A673 (cell line): ENCODE data around the gene MTHFD1. TPM values are rescaled to one million over a fixed set of nuclear protein-coding genes. Genes with fewer than 3 reads are reported as not detected.

Source experiments
- BruUV-seq: library from RNA; stranded (reverse); fragments of 400-500 nt; replicated peaks from 2 replicates; lab custom pipeline; 2021; lab: Mats Ljungman, UMichigan
- CTCF ChIA-PET: fragments of 300-600 bp; sonication (Branson Sonifier 250); formaldehyde crosslinking; loops from one replicate; lab custom pipeline; 2022; ENCODE audit warnings: antibody characterized with exemption; lab: Charles Lee
- POLR2A ChIA-PET: fragments of 300-600 bp; sonication (Branson Sonifier 250); formaldehyde crosslinking; loops from one replicate; lab custom pipeline; 2022; ENCODE audit warnings: antibody characterized with exemption; ENCODE audit not compliant: low non-redundant PET; lab: Charles Lee
- DNase-seq: peaks from one replicate; pipeline ENCODE4 v3.0.0-alpha.2; 2015; ENCODE audit warnings: low spot score
- H3K27ac ChIP-seq: fragments of 200-600 bp; sonication (generic); 2 replicates; pipeline ENCODE4 v1.5.1; 2016; ENCODE audit warnings: mixed run types, low read depth, mild to moderate bottlenecking, mixed read lengths, antibody characterized with exemption, low read length; ENCODE audit not compliant: poor library complexity, severe bottlenecking
- H3K27me3 ChIP-seq: fragments of 200-600 bp; sonication (generic); replicated peaks from 2 replicates; pipeline ENCODE4 v1.6.1; 2017; ENCODE audit warnings: mixed run types, low read depth, mild to moderate bottlenecking, mixed read lengths, antibody characterized with exemption, low read length; ENCODE audit not compliant: insufficient read depth, poor library complexity
- H3K36me3 ChIP-seq: fragments of 200-600 bp; sonication (generic); 2 replicates; pipeline ENCODE4 v1.6.1; 2016; ENCODE audit warnings: mixed run types, mild to moderate bottlenecking, mixed read lengths, antibody characterized with exemption, low read length; ENCODE audit not compliant: insufficient read depth, poor library complexity, severe bottlenecking
- H3K4me1 ChIP-seq: fragments of 200-600 bp; sonication (generic); 2 replicates; pipeline ENCODE4 v1.6.1; 2017; ENCODE audit warnings: mixed run types, mild to moderate bottlenecking, mixed read lengths, antibody characterized with exemption, low read length; ENCODE audit not compliant: insufficient read depth, poor library complexity, severe bottlenecking
- H3K4me3 ChIP-seq: fragments of 200-600 bp; sonication (generic); 2 replicates; pipeline ENCODE4 v1.5.1; 2016; ENCODE audit warnings: low read depth, mixed run types, mild to moderate bottlenecking, mixed read lengths, low read length; ENCODE audit not compliant: poor library complexity, severe bottlenecking
- H3K9me3 ChIP-seq: fragments of 200-600 bp; sonication (generic); 2 replicates; pipeline ENCODE4 v1.6.1; 2016; ENCODE audit warnings: mixed run types, low read depth, mild to moderate bottlenecking, mixed read lengths, antibody characterized with exemption, low read length; ENCODE audit not compliant: poor library complexity, severe bottlenecking
- EZH2 ChIP-seq: fragments of 200-600 bp; sonication (generic); IDR thresholded peaks from 2 replicates; pipeline ENCODE4 v1.6.1; 2017; ENCODE audit warnings: borderline replicate concordance, low read depth, mild to moderate bottlenecking, mixed read lengths, antibody characterized with exemption, low read length; ENCODE audit not compliant: poor library complexity, severe bottlenecking
- intact Hi-C: fragments of 100-400 bp; cut with micrococcal nuclease; formaldehyde crosslinking; loops from one replicate; pipeline ENCODE4 v1.10.0; 2022; ENCODE audit not compliant: unreplicated experiment
- total RNA-seq: library from RNA; stranded (reverse); gene quantifications from 2 replicates; pipeline ENCODE4 v1.2.3, GENCODE V29; 2021
- TF ChIP-seq, protein P1 (sequence below): fragments of 300-800, 200-600 bp; sonication (generic); conservative IDR thresholded peaks from 2 replicates; pipeline ENCODE4 v1.5.1; 2017; ENCODE audit warnings: low read depth, mild to moderate bottlenecking, antibody characterized with exemption, low read length, moderate library complexity, mixed read lengths

MTHFD1 gene
- total RNA-seq, 1 experiment from 2014 or later, result 293 TPM

DNA sequence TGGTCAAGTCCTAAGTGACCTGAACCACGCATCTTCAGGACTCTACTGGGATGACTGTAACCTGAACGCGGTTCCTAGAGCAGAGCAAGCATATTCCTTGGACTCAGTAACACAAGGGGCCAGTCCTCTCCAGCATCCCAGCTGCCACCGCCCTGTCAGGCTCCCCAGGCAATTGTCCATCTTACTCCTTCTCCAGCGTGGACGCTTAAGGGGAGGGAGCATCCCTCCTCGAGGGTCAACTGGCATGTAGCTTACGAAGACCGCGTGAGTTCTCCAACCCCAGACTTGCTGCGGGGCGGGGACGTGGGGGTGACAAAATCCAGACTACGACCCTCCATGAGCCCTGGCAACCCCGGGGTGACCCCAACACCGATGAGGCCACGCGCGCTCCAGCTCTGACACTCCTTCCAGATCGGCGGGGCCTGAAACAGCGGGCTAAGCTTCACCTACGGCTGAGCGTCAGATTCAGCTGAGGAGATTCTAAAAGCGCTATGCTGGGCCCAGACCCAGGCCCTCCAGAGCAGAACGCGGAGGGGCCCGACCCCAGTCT is 846 bp upstream of the MTHFD1 start:
- TF ChIP-seq EZH2, result no peak
- TF ChIP-seq, protein P1, sequence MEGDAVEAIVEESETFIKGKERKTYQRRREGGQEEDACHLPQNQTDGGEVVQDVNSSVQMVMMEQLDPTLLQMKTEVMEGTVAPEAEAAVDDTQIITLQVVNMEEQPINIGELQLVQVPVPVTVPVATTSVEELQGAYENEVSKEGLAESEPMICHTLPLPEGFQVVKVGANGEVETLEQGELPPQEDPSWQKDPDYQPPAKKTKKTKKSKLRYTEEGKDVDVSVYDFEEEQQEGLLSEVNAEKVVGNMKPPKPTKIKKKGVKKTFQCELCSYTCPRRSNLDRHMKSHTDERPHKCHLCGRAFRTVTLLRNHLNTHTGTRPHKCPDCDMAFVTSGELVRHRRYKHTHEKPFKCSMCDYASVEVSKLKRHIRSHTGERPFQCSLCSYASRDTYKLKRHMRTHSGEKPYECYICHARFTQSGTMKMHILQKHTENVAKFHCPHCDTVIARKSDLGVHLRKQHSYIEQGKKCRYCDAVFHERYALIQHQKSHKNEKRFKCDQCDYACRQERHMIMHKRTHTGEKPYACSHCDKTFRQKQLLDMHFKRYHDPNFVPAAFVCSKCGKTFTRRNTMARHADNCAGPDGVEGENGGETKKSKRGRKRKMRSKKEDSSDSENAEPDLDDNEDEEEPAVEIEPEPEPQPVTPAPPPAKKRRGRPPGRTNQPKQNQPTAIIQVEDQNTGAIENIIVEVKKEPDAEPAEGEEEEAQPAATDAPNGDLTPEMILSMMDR, result no peak
- no peaks in the 10 kb centered on the region for H3K27me3 ChIP-seq
- ChIA-PET CTCF (no interaction called here), POLR2A (interaction anchor here (0.6 to 0.9 kb wide), 5 partner anchors 13 to 250 kb away, joined by 3 to 15 read pairs (median 6); partner anchors contain the start of gene HSPA2)
- H3K4me1 ChIP-seq, result peaks cover 12% of the 10 kb centered on the region
- no peaks in the 10 kb centered on the region for H3K9me3 ChIP-seq
- H3K27ac ChIP-seq, result peak overlapping the region; percentile 94
- intact Hi-C loops, result loop anchor here (5.0 kb wide), 1 partner anchor 50 kb away; no protein-coding TSS in a partner anchor
- H3K36me3 ChIP-seq, result peaks cover 21% of the 10 kb centered on the region
- BruUV-seq, result TSS peak; percentile 72
- H3K4me3 ChIP-seq, result peak overlapping the region; percentile 68
- DNase-seq, result peak; percentile 31

DNA sequence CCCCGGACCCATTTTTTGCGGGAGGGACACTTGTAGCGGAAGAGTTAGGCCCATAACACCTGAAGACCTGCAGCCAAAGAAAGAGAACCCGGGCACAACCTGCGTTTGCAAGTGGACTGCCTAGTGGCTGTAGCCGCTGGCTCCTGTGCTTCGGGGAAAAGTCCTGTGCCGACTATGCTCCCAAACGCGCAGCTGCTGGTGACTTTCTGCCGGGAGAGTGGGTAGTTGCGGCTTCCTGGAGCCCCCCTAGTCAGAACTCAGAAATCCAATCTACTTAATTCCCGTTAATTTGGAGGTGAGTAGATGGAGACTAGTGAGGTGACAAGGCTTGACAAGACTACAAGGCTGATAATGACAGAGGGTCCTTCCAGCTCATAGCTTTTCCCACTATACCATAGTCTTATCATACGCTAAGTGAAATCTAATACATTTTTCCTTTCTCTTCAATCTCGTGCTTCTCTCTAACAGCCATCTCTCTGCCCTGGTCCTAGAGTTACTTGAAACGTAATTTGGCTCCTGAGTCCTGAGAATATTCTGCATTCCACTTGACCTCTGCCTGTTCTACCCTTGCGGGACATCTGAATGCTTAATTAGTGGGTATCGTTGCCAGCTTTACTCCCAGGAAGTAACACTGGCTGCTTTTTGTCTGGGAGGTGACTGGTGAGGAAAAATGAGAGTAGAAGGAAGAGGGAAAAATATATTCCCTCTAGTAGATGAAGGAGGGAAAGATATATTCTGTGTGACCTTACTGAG is 556 bp downstream of the MTHFD1 start:
- ChIA-PET POLR2A (no interaction called here), CTCF (interaction anchor here (0.6 kb wide), 1 partner anchor 53 kb away, joined by 4 read pairs; no protein-coding TSS in a partner anchor)
- TSS peak; percentile 66 for BruUV-seq
- intact Hi-C loops, result loop anchor here (5.0 kb wide), 1 partner anchor 51 kb away; no protein-coding TSS in a partner anchor
- peaks cover 28% of the 10 kb centered on the region for H3K36me3 ChIP-seq
- no peaks in the 10 kb centered on the region for H3K9me3 ChIP-seq
- TF ChIP-seq EZH2, result no peak
- TF ChIP-seq, protein P1, result no peak
- no peaks in the 10 kb centered on the region for H3K27me3 ChIP-seq
- peak overlapping the region; percentile 68 for H3K4me3 ChIP-seq
- peaks cover 13% of the 10 kb centered on the region for H3K4me1 ChIP-seq
- peak overlapping the region; percentile 94 for H3K27ac ChIP-seq
- DNase-seq, result peak; percentile 52

DNA sequence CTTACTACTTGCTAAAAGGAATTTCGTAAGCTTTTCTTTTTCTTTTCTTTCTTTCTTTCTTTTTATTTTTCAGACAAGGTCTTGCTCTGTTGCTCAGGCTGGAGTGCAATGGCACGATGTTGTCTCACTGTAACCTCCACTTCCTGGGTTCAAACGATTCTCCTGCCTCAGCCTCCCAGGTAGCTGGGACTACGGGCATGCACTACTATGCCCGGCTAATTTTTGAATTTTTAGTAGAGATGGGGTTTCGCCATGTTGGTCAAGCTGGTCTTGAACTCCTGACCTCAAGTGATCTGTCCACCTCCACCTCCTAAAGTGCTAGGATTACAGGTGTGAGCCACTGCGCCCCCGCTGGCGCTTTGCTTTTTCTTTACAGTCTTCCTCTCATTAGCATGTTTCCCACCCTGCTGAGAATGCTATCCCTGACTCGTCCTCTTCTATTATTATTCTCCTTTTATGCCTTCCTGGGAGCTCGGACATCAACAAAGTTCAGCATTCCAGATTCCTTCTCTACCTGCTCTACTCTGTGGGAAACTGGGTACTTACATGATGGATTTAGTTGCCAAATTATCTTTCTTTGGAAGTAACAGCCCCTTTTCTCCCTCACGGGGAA is 3.1 kb downstream of the MTHFD1 start:
- H3K36me3 ChIP-seq, result peaks cover 28% of the 10 kb centered on the region
- no peak for DNase-seq
- intact Hi-C loops, result no loop called here
- no peak overlapping the region for H3K4me3 ChIP-seq
- peaks cover 13% of the 10 kb centered on the region for H3K4me1 ChIP-seq
- POLR2A ChIA-PET, result no interaction called here
- peak overlapping the region; percentile 31 for H3K27ac ChIP-seq
- H3K27me3 ChIP-seq, result no peaks in the 10 kb centered on the region
- no peak for TF ChIP-seq EZH2
- TF ChIP-seq, protein P1, result no peak
- H3K9me3 ChIP-seq, result no peaks in the 10 kb centered on the region
- CTCF ChIA-PET, result no interaction called here
- BruUV-seq, result no TSS peak
